Measurements from ENCODE around the gene MRPL18.

DNA sequence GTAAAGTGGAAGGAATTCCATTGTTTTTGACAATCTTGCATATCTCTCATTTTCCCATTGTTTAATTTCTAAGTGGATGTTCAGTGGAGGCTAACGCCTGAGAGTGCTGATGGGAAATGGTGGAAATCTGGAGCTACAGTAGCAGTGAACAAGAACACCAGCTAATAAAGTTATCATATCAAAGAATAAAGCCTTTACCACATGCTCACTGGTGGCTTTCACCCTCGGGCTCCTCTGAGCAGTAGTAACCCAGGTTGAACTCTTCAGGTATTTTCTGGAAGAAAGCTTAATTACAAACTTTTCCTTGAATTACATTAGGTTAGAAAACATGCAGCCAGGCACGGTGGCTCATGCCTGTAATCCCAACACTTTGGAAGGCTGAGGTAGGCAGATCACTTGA is 38.8 kb upstream of the MRPL18 start:
- no peak for TF ChIP-seq RFX5 (IDR thresholded peaks at IDR 0.05; ENCODE audit: borderline replicate concordance, low read depth, low read length)
- no peak for TF ChIP-seq POLR2A (IDR thresholded peaks at IDR 0.05; ENCODE audit: control extremely low read depth in 1 of 2, low read depth in 2 of 2, low read length in 2 of 2)
- no peak for TF ChIP-seq RAD21 (IDR thresholded peaks at IDR 0.05 in 1 of 2, conservative IDR thresholded peaks at IDR 0.05 in 1 of 2; ENCODE audit: low read depth in 2 of 2, low read length in 2 of 2)
- TF ChIP-seq GTF2F1 (IDR thresholded peaks at IDR 0.05; ENCODE audit: borderline replicate concordance, low read depth, low read length), result no peak
- TF ChIP-seq, protein P1, sequence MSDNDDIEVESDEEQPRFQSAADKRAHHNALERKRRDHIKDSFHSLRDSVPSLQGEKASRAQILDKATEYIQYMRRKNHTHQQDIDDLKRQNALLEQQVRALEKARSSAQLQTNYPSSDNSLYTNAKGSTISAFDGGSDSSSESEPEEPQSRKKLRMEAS (IDR thresholded peaks at IDR 0.05), result no peak
- TF ChIP-seq JUND (IDR thresholded peaks at IDR 0.05; ENCODE audit: low read length), result no peak
- TF ChIP-seq, protein P2, sequence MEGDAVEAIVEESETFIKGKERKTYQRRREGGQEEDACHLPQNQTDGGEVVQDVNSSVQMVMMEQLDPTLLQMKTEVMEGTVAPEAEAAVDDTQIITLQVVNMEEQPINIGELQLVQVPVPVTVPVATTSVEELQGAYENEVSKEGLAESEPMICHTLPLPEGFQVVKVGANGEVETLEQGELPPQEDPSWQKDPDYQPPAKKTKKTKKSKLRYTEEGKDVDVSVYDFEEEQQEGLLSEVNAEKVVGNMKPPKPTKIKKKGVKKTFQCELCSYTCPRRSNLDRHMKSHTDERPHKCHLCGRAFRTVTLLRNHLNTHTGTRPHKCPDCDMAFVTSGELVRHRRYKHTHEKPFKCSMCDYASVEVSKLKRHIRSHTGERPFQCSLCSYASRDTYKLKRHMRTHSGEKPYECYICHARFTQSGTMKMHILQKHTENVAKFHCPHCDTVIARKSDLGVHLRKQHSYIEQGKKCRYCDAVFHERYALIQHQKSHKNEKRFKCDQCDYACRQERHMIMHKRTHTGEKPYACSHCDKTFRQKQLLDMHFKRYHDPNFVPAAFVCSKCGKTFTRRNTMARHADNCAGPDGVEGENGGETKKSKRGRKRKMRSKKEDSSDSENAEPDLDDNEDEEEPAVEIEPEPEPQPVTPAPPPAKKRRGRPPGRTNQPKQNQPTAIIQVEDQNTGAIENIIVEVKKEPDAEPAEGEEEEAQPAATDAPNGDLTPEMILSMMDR (IDR thresholded peaks at IDR 0.05; ENCODE audit: control extremely low read depth in 1 of 3, insufficient read depth in 1 of 3, low read depth in 1 of 3, low read length in 3 of 3), result no peak

All from H1 (cell line).